HG03139 (cell line): ENCODE measurements around the gene CDIP1.

Source experiments
- ATAC-seq: cut with Tn5 transposase; IDR thresholded peaks from one replicate; pipeline ENCODE4 v1.9.1; 2021; ENCODE audit not compliant: unreplicated experiment

Gene CDIP1

GRCh38 chr16:4539716-4540284 lies 1.2 kb upstream of the CDIP1 start:
- no peak for ATAC-seq

- ATAC-seq = no peak
These were observed 913 bp downstream of the CDIP1 start for GRCh38 chr16:4537376-4538343.

GRCh38 chr16:4536391-4537106 lies 2.0 kb downstream of the CDIP1 start:
- no peak for ATAC-seq

- no peak for ATAC-seq
These were observed 2.9 kb downstream of the CDIP1 start for GRCh38 chr16:4535627-4536108.

- ATAC-seq = no peak
These were observed 4.3 kb downstream of the CDIP1 start for GRCh38 chr16:4534151-4534790.

GRCh38 chr16:4533490-4533889 lies 5.1 kb downstream of the CDIP1 start:
- ATAC-seq = no peak

GRCh38 chr16:4532238-4532637 lies 6.3 kb downstream of the CDIP1 start:
- no peak for ATAC-seq

- ATAC-seq = no peak
These were observed 6.8 kb downstream of the CDIP1 start for GRCh38 chr16:4531811-4532210.

- no peak for ATAC-seq
These were observed 9.2 kb downstream of the CDIP1 start for GRCh38 chr16:4529085-4530060.

- no peak for ATAC-seq
These were observed 12.8 kb downstream of the CDIP1 start for GRCh38 chr16:4525634-4526277.

- no peak for ATAC-seq
These were observed 13.5 kb downstream of the CDIP1 start for GRCh38 chr16:4525069-4525468.

GRCh38 chr16:4524571-4524970 lies 14.0 kb downstream of the CDIP1 start:
- no peak for ATAC-seq

- no peak for ATAC-seq
These were observed 14.9 kb downstream of the CDIP1 start for GRCh38 chr16:4523686-4524085.

- ATAC-seq = no peak
These were observed 16.5 kb downstream of the CDIP1 start for GRCh38 chr16:4522051-4522581.

GRCh38 chr16:4520913-4521312 lies 17.7 kb downstream of the CDIP1 start:
- no peak for ATAC-seq

- no peak for ATAC-seq
These were observed 19.1 kb downstream of the CDIP1 start for GRCh38 chr16:4519274-4520058.

GRCh38 chr16:4517812-4518680 lies 20.5 kb downstream of the CDIP1 start:
- no peak for ATAC-seq
